ENCODE data around the gene C11orf24. TPM values are rescaled to one million over a fixed set of nuclear protein-coding genes. Genes with fewer than 3 reads are reported as not detected.
"Not testable (repeated sequence)": the region's sequence is repeated elsewhere in the genome, so short reads cannot be mapped to it uniquely, and the experiment has no call there.

The C11orf24 gene
- total and polyA plus RNA-seq, 10 of the 15 experiments (the other 5 are each of a cell fraction or from before 2014, with no cell fraction given), result 4.3 to 104 (median 41.4) TPM

- H3K27ac ChIP-seq (ENCODE audit: control insufficient read depth, insufficient read depth); H4K20me1 ChIP-seq (ENCODE audit: control insufficient read depth, insufficient read depth); H3K36me3 ChIP-seq (ENCODE audit: control insufficient read depth in 2 of 2, insufficient read depth in 2 of 2, low read length in 1 of 2); H3K9ac ChIP-seq (ENCODE audit: control insufficient read depth, insufficient read depth, low read length); H3K27me3 ChIP-seq (replicated peaks in 1 of 2; ENCODE audit: control insufficient read depth in 2 of 2, insufficient read depth in 2 of 2, low read length in 1 of 2); H2AFZ ChIP-seq (ENCODE audit: control insufficient read depth, low read depth, low read length); DNase-seq (ENCODE audit: low read depth, low spot score); FAIRE-seq; H3K4me3 ChIP-seq; H3K79me2 ChIP-seq (ENCODE audit: control insufficient read depth, insufficient read depth, low read length); BruUV-seq (replicated peaks); in situ Hi-C loops (cut with MboI); ATAC-seq; H3K4me2 ChIP-seq (ENCODE audit: control insufficient read depth, insufficient read depth); intact Hi-C loops (cut with micrococcal nuclease; ENCODE audit: unreplicated experiment): not testable (repeated sequence)
- RAD21 ChIA-PET (ENCODE audit: unreplicated experiment), result interaction anchor here (1.1 to 1.4 kb wide), 2 partner anchors 12 to 14 kb away, joined by 3 read pairs; partner anchors contain the start of gene C11orf24
- Histone ChIP-seq H3K4me1 (ENCODE audit: control insufficient read depth, insufficient read depth, low read length) (peaks cover 16% of the 10 kb centered on the region), H3K9me3 (replicated peaks; ENCODE audit: control insufficient read depth, insufficient read depth, low read length) (peaks cover 10% of the 10 kb centered on the region)
- POLR2A ChIA-PET, result interaction anchor here (1.4 kb wide), 2 partner anchors 12 to 18 kb away, joined by 6 to 7 read pairs; partner anchors contain the start of gene C11orf24
- WGBS (ENCODE audit: insufficient coverage, insufficient replicate concordance, low lambda C conversion rate, missing lambda C conversion rate), result 94% methylated on average over 3 of the region's 3 CpGs
- SMC1A ChIA-PET (ENCODE audit: uncharacterized antibody, unreplicated experiment), result interaction anchor here (1.3 to 2.0 kb wide), 3 partner anchors 12 to 18 kb away, joined by 3 to 7 read pairs (median 6); partner anchors contain the start of gene C11orf24
- CTCF ChIA-PET, result interaction anchor here (1.3 to 1.8 kb wide), 2 partner anchors 13 to 14 kb away, joined by 5 to 9 read pairs; no protein-coding TSS in a partner anchor
Observed at GRCh38 chr11:68284588-68284987, 12.8 kb upstream of the C11orf24 start.

- Histone ChIP-seq H3K36me3 (ENCODE audit: control insufficient read depth in 2 of 2, insufficient read depth in 2 of 2, low read length in 1 of 2) (no peaks in the 10 kb centered on the region), H3K27me3 (replicated peaks in 1 of 2; ENCODE audit: control insufficient read depth in 2 of 2, insufficient read depth in 2 of 2, low read length in 1 of 2) (no peaks in the 10 kb centered on the region), H3K4me1 (ENCODE audit: control insufficient read depth, insufficient read depth, low read length) (peaks cover 16% of the 10 kb centered on the region), H3K79me2 (ENCODE audit: control insufficient read depth, insufficient read depth, low read length) (no peaks in the 10 kb centered on the region), H2AFZ (ENCODE audit: control insufficient read depth, low read depth, low read length) (peak overlapping the region; percentile 16), H3K9ac (ENCODE audit: control insufficient read depth, insufficient read depth, low read length) (peak overlapping the region; percentile 50), H3K4me2 (ENCODE audit: control insufficient read depth, insufficient read depth) (peak overlapping the region; percentile 80), H3K9me3 (replicated peaks; ENCODE audit: control insufficient read depth, insufficient read depth, low read length) (peaks cover 7% of the 10 kb centered on the region; the same call in 2 of the 3 replicates), H3K4me3 (no peak overlapping the region; the same call in 1 of the 2 replicates), H4K20me1 (ENCODE audit: control insufficient read depth, insufficient read depth) (no peaks in the 10 kb centered on the region), H3K27ac (ENCODE audit: control insufficient read depth, insufficient read depth) (peak overlapping the region; percentile 61)
- WGBS (ENCODE audit: insufficient coverage, insufficient replicate concordance, low lambda C conversion rate, missing lambda C conversion rate), result 96% methylated on average over 13 of the region's 14 CpGs
- in situ Hi-C loops (cut with MboI) (no loop called here), intact Hi-C loops (cut with micrococcal nuclease; ENCODE audit: unreplicated experiment) (loop anchor here (1.0 kb wide), 1 partner anchor 11 kb away; no protein-coding TSS in a partner anchor)
- ChIA-PET SMC1A (ENCODE audit: uncharacterized antibody, unreplicated experiment) (interaction anchor here (1.1 to 1.5 kb wide), 4 partner anchors 9 to 17 kb away, joined by 4 to 14 read pairs (median 6); partner anchors contain the start of gene C11orf24), CTCF (interaction anchor here (0.6 to 3.2 kb wide), 7 partner anchors 9 to 74 kb away, joined by 3 to 17 read pairs (median 3); partner anchors contain the start of gene C11orf24), RAD21 (ENCODE audit: unreplicated experiment) (interaction anchor here (0.6 to 1.5 kb wide), 6 partner anchors 9 to 58 kb away, joined by 3 to 4 read pairs (median 3); no protein-coding TSS in a partner anchor), POLR2A (interaction anchor here (0.9 to 1.6 kb wide), 3 partner anchors 11 to 17 kb away, joined by 4 to 13 read pairs (median 6); partner anchors contain the start of gene C11orf24)
- no TSS peak for BruUV-seq (replicated peaks)
- no peak for DNase-seq (ENCODE audit: low read depth, low spot score)
- no peak for FAIRE-seq
- no peak; the same call in 2 of the 3 replicates for ATAC-seq
- TF ChIP-seq EGR1 (IDR thresholded peaks at IDR 0.05; ENCODE audit: borderline replicate concordance in 1 of 2, low read depth in 2 of 2, low read length in 2 of 2), result no peak
- no peak for TF ChIP-seq ZNF687 (IDR thresholded peaks at IDR 0.05)
- TF ChIP-seq CUX1 (IDR thresholded peaks at IDR 0.05; ENCODE audit: insufficient replicate concordance, low read depth, low read length), result no peak
Observed at GRCh38 chr11:68282861-68283230, 11.1 kb upstream of the C11orf24 start.
